ELR (cell line): ENCODE data around the gene BTBD9.

Experiments
- DNase-seq: peaks from one replicate; pipeline ENCODE4 v3.0.0-alpha.2; 2015; ENCODE audit warnings: low read depth

BTBD9 gene

DNA sequence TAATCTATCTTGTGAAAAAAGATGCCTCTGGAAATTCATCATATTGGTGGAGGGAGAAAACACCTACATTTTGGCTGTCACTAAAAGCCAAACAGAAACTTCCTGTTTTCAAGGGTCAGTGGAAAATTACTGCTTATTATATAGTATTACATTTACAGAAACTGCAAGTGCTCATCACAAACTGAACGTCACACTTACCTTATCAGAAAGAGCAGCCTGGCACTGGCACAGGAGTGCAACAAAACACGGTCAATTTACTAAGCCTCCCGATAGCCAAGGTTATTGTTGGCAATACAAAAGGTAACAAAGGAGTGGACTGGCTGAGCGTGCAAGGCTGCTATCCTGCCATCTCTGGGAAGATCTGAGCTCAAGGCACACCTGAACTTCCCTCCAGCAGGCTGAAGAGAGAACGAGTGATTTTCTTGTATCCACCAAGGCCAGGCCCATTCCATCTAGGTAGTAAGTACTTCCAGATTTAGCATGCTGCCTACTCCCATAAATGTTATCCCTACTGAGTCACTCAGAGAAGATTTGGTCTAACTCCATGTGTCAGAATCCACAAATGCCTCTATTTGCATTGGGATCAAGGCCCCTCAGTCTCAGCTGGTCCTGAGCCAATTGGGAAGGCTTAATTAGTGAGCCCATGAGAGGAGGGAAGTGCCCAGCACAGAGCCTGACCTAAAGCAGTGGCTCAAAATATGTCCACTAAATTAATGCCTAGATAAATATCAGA is 399.8 kb downstream of the BTBD9 start:
- DNase-seq: peak; percentile 68

DNA sequence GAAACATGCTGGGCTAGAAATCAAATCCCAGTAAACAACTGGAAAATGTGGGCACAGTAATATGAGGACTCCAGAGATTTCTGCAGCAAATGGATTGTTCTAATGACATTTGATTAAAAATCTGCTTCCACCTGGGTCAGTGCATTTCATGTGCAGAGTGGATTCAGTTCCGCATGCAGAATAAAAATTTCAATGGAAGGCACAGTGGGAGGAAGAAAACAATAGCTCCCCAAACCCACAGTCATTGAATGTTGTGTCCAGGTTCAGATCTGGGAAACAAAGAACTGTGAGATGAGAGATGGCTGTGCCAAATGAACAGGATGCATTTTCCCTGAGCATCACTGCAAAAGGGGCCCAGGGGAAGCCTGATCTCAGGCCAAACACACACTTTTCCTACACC is 403.1 kb downstream of the BTBD9 start:
- DNase-seq: no peak

DNA sequence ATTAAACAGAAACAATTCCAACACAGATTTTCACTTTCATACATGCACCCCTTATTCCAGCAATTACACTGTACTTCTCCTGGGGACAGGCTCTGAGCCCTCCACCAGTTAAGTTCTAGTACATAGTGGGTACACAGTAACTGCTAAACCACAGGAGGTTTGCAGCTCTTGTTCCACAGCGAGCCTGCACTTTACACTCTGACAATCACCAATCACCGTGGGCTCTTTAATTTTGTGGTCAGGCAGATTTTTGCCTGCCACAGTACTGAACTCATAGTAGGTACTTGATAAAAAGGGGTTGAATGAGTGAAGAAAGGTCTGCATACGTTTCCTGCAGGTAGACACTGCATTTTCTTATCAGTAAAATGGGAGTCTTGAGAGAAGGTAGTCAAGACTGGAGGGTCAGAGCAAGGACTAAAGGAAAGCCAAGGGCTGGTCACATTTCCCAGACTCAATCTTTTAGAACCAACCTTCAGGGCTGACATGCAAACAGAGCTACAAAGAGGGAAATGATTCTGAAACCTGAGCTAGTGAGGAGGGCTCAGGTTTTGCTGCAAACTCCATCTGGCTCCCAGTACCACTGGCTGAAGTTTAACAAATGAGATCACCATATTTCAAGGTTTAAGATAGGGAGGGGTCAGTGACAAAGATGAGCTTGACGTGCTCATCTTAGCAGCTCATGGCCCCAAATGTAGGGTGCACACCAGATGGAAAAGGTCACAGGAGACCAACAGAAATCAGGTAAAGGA is 404.6 kb downstream of the BTBD9 start:
- no peak for DNase-seq

DNA sequence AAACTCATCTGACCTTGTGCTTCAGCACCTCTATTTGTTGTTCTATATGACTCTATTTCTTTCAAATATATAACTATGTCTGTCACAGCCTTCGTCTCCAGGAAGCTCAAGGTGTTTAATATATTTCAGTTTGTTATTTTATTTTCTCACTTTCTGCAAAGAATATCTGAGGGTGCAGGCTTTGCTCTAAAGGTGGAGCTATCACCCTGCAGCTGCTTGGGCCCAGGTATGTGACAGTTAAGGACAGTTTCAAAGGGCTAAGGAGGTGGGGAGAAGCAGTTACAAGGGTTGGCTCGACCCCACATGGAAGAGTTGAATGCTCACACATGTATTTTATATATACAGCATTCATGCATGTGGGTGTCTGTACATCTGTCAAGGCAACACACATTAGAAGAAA is 405.6 kb downstream of the BTBD9 start:
- DNase-seq: no peak

DNA sequence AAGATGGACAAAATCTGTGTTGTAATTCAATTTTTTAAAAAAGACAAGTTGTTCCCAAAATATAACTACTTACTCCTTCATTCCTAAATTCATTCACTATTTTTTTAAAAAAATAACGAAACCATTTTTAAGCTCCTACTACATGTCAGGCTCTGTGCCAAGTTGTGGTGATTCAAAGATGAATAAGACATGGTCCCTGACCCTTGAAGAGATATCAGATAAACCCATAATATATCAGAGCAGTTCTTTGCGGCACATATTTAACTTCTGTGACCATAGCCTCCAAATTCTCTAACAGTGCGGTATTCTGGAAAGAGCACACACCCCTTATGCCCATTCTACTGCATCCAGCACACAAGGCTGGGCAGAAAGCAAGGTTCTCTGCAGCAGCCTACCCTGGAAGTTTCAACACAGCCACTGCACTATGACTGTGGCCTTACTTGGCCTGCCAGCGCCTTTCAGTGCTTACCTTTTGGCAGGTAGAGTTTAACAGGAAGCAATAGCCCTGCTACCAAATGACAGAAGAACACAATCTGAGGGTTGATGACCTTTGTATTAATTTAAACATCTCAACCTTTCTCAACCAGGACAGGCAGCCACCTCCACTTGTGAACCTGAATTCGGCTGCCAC is 406.5 kb downstream of the BTBD9 start:
- peak; percentile 75 for DNase-seq

DNA sequence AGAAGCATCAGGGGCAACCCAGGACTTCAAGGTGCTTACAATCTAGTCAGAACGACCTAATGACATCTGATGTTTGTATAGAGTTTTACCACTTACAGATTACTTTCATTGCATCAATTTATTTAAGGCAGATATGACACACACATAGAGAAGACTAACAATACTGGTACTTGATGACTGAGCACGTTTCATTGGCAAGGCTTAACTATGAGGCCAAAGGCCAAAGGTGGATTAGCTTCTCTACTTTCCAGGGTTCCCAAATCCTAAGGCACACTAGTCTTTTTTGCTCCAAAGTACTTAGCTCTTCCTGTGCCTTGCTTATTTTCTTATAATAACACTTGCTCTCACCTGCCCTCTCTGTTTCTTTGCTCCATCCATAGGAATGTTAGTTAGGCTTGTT is 414.0 kb downstream of the BTBD9 start:
- no peak for DNase-seq

DNA sequence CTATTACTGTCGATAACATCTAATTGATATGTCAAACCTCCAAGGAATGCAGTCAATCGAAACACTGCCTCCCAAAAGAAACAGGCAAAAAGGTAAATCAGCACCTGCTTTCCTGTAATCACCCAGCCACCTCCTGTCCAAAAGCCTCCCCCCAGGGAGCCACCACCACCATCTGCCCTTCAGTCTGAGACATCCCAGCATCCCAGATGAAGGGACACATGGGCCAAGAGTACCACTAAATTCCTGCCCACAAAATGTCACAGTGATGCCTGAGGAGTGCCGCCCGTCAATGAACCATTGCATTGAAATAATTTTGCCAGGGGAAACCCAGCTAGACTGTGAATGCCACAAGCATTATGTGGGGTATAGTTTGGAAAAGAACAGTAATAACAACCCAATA is 418.5 kb downstream of the BTBD9 start:
- no peak for DNase-seq

DNA sequence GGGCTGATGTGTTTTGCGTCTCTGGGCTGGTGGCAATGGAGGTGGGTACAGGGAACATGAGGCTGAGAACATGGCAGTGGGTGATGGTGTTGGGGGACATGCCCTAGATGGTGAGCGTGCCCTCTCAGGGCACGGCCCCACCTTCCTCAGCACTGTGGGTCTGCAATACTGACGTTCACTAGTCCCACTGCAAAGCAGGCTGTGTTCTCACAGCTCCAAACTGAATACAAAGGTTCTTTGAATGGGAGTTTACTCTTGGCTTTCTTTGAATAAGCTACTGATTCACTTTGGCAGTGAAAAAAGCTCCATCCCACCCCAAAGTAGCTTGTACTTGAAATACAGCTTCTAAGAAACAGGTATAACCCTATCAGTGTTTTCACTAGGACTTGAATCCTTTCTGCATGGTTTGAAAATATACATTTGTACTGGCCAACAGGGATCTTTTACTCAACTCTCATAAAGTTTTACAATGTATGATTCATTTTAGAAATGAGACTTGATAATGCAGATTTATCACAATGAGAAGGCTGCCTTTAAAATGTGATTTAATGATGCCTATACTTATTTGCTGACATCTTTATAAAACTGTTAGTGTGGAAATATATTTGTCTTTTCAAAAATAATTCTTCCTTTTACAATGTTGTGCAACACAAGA is 419.5 kb downstream of the BTBD9 start:
- no peak for DNase-seq

DNA sequence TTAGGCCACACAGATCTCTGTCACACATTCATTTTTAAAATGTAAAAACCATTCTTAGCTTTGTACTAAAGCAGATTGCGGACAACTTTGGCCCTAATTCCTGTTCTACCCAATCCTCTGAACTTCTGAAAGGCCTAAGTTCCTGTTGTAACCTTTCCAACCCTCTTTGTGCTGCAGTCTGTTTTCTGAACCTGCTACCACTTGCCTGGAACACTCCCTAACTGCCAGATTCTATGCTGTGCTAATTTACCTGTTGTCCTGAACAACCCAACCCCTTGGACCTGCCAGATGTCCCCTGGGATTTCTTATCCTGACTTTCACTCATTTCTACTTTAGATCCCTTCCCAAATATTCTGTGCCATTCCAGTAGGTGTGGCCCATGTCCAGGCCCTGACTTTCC is 421.5 kb downstream of the BTBD9 start:
- DNase-seq: no peak

DNA sequence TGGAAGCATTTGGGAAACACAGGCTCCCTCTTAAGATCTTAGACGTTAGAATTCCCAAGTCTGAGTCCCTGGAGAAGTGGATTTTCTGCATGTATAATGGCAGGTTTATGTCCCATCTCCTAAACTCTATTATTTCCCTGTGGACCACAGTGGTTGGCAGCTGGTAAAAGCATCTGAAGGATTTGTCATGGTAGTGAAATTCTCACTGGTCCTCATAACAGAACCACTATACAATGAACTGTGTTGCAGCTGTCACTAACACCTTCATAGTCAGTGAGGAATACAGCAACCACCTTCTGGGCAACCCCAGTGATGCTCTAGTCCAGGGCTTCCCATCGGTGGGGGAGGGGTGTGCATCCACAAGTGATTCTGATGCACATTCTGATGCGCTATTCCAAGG is 423.3 kb downstream of the BTBD9 start:
- DNase-seq: no peak

DNA sequence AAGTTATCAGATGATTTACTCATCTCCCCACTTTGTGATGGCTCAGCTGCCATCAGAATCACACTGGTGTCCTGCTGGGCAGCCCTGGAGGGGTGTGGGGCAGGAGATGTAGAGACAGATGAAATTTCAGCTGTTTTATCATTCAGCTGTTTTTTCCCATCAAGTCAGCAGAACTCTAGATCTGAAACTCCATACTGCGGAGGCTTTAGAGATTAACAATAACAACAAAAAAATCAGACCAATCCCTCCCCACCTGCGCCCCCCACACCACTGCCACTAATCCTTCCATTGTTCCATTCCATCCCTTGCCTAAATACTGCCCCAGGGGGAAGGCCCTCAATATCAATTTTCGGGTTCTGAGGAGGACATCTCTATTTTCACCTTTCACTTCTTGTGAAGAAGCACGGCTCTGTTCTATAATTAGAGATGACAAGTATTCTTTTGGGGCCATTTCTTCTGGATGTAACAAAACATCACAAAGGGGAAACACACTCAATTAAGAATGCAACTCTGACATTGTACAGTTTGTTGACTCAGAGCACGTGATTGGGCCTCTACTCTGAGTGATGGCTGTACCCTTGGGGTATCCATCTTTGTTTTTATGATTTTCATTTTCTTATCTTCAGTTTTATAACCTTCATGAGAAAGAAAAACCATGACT is 423.9 kb downstream of the BTBD9 start:
- DNase-seq: no peak

DNA sequence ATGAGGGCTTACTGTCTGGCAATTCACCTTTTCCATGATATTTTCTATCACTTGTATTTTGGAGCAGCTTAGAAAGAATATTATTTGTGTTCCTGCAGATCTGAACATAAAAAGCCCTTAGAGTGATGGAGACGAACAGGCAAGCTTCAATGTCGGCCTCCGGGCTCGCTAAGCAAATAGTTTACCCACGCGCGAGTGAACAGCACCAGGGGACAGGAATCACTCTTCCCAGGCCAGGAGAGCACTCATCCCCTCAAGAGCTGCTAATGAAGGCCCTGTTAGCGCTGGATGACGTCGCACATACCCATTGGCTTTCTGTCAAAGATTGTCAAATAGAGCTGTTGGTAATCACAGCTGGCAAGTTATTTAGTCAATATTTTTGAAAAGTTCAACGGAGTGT is 424.5 kb downstream of the BTBD9 start:
- no peak for DNase-seq

DNA sequence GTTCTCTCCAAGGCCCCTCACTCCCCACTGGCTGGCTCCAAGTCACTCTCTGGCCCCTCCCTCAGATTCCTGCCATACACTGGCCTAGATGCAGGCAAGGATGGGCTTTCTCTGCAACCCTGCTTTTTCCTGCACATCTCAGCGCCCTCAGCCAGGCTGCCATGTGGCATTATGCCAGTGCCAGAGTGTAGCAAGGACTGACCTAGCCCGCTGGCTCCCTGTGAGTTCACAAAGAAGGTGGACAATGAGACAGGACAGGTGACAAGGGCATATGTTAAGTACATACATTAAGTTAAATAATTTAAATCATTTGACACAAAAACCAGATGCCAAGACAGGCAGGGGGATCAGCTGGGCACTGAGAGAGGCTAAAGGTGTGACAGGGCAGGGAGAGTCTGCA is 425.6 kb downstream of the BTBD9 start:
- DNase-seq: no peak

DNA sequence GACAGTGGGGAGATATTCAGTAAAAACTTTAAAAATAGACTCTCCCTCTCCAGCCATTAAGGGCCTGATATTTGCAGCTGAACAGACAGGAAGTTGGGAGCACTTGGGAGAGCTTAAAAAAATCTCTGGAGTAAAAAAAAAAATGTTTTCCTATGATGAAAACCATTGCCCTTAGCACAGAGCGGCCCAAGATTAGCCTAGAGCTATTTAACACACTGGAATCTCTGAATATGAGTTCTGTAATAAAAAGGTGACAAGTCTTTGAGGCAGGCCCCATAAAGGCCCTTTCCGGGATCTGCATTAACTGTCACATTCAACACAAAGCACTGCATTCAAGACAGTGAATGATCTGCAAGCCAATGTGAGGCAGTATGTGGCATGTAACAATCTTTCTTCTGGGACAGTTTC is 426.5 kb downstream of the BTBD9 start:
- peak; percentile 3 for DNase-seq

DNA sequence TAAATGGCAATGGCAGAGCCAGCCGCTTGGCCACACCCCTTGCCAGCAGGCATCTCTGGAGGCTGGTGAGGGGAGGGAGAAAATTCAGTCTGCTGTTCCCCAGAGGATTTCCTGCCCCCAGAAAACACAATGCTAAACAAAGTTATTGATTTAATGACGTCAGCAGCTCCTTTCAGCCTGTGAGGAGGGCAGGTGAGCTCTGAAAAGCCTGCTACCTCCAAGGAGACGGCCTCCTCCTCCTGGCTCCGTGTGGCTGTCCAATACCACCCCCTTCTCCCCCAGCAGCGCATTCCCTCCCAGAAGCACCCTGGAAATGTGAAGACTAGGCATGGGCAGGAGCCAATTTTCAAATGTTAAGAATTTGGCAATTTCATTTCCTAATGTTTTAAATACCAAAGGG is 427.1 kb downstream of the BTBD9 start:
- no peak for DNase-seq

DNA sequence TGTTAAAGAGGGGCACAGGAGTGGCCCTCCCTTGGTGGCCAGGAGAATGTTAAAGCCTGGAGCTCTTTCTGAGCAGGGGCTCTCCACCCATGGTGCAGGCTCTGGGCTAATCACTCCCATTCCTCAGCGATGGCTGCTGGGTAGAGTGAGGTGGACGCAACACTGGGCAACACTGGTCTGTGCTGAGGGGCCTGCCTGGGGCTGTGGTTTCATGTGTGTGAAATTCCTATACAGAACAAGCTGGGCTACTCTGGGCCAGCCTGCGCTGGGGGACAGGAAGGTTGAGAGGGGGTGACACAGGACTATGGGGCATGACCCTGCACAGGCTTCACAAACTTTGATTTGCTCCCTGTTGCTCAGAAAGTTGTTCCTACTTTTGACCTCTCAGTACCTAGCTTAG is 427.6 kb downstream of the BTBD9 start:
- no peak for DNase-seq

DNA sequence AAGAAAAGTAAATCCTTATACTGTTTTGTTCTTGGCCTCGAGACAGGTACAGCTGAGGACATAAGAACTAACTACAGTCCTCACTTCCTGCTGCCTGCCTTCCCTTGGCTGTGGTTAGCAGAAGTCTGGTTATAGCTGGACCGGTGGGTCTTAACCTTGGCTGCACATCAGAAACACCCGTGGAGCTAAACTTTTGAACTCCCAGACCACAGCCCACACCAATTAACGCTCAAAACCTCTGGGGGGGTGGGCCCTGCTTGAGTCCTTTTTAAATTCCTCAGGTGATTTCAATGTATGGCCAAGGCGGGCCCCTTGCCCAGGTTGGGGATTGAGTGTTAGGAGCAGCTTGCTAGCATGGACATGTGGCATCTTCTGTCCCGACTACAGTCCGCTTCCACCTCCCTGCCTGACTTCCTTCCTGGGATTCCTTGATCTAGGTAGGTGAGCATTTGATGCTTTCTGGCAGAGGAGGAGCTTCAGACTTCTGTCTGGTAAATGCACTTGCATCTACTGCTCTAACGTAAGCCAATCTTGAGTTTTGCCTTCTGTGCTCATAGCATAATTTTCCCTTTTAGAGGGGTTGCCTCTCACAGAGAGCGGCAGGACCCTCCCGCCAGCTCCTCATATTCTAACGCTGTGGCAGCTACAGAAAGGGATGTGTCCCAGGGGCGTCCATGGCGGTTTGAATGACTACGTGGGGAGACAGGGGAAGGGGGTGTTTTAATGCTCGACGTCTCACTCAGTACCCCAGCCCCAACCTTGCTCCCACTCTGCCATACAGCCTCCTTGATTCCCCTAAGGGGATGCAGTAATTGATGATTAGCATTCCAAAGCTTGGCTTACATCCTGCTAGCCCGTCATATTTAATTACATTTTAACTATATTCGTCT is 430.1 kb downstream of the BTBD9 start:
- DNase-seq: no peak

DNA sequence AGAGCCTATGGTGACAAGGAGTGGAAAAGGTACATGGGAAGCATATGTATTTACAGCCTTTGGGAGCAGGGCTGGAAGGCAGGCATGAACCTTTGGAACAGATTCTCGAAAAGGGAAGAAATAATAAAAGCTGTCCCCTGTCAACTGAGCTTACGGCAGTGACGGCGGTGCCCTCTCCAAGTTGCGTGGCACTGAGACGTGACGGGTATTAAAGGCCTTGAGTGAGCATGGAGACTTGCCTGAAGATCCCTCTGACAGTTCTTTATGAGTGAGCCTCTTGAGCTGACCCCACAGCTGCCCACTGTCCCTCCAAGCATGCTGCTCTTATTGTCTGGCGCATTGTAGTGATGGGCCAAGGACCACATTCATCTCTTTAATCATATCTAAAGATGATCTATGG is 431.7 kb downstream of the BTBD9 start:
- DNase-seq: no peak

DNA sequence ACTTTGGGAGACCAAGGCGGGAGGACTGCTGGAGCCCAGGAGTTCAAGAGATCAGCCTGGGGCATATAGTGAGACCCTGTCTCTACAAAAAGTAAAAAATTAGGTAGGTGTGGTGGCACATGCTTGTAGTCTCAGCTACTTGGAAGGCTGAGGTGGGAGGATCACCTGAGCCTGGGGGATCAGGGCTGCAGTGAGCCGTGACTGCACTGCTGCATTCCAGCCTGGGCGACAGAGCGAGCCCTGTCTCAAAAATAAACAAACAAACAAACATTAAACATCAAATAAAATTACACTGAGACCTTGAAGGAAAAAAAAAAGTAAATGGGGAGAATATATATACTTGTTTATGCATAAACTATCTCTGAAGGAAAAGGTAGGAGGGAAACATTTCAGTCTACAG is 432.4 kb downstream of the BTBD9 start:
- DNase-seq: no peak

DNA sequence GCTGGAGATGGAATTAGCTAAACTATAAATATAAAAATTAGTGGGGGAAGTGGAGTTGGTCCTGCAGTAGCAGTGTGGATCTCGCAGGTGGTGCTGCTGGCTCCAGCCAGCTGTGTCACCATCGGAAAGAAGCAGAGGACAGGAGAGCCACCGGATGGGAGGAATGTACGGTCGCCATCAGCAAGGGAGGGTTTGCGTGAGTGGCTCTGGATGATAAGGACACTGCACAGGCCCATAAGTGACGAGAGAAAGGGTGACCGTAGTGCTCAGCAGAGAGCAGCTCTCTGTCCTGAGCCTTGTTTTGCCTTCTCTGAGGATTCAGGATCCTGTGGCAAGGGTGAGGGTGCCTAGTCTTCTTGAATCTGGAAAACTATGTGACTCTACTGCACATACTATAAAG is 441.5 kb downstream of the BTBD9 start:
- no peak for DNase-seq

DNA sequence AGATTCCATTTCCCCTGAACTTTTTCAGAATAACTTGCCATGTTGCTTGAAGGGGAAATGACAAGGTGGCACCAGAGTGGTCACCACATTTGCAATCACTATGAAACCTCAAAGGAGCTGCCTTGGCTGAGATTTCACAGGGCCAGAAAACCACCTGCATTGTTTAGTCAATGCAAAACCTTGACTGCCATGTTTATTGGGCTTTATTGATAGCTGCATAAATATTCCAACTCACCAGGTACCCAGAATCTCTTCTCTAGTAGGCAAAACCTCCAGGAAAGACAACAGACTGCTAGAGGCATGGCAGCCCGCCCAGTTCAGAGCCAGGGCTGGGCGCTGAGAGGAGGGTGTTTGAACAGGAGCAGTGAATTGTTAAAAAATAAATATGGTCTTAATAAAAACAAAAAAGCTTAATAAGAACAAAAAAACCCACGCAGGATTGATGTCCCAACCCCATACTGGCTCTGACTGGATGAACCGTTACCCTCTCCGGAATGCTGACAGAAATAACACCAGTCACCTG is 444.6 kb downstream of the BTBD9 start:
- no peak for DNase-seq
